IMR-90 (cell line): ENCODE results near the gene MAT1A.

ENCODE experiments used
- CTCF ChIP-seq: conservative IDR thresholded peaks from 2 replicates; pipeline ENCODE4 v1.5.1; 2012; ENCODE audit warnings: mild to moderate bottlenecking, low read depth, low read length, improper control_type of control experiment
- POLR2A ChIP-seq: IDR thresholded peaks from 2 replicates; pipeline ENCODE4 v1.6.1; 2012; ENCODE audit warnings: mild to moderate bottlenecking, low read depth, low read length
- SMC3 ChIP-seq: fragments of 150-350 bp; IDR thresholded peaks from 2 replicates; pipeline ENCODE4 v1.6.1; 2016; ENCODE audit warnings: low read depth, mild to moderate bottlenecking, antibody characterized with exemption, low read length, moderate library complexity

- TF ChIP-seq POLR2A = no peak
- no peak for TF ChIP-seq CTCF
- no peak for TF ChIP-seq SMC3
These were observed 30.4 kb upstream of the MAT1A start for GRCh38 chr10:80319725-80320290.
